Fibroblast of gingiva (primary cell): ENCODE measurements around the gene FOXG1.

Experiments
- DNase-seq: peaks from one replicate; pipeline ENCODE4 v3.0.0-alpha.2; 2011; ENCODE audit warnings: low read depth

The FOXG1 gene

GRCh38 chr14:28761438-28762291 lies 4.9 kb upstream of the FOXG1 start:
- DNase-seq, result no peak

DNA sequence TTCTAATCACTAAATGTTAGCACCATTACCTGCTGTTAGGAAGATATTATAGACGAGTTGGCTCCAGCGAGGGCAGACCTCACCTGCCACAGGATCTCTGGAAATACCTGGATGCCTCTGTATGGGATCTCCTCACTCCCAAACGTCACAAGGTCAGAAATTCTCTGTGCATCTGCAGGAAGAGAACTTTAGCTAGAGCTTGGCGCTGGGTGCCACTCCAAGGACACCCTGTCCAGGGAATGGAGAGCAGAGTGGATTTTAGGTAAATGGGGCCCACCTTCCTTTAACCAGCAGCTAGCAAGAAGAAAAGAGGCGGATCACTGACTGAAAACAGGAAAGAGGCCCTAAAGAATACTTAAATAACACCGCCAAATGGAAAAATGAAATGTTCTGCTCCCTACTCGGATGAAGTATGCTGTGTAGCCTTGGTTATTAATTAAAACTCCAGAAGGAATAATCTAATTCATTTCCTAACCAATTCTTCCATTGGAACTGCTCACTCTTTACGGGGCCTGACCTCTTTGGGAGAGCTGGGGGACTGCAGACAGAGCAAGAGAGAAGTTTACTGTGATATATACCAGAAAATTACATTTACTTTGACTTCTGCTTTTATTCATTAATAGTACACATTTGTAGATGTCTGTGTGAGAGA lies 4.2 kb upstream of the FOXG1 start:
- no peak for DNase-seq

GRCh38 chr14:28762955-28763326 lies 3.6 kb upstream of the FOXG1 start:
- no peak for DNase-seq

DNA sequence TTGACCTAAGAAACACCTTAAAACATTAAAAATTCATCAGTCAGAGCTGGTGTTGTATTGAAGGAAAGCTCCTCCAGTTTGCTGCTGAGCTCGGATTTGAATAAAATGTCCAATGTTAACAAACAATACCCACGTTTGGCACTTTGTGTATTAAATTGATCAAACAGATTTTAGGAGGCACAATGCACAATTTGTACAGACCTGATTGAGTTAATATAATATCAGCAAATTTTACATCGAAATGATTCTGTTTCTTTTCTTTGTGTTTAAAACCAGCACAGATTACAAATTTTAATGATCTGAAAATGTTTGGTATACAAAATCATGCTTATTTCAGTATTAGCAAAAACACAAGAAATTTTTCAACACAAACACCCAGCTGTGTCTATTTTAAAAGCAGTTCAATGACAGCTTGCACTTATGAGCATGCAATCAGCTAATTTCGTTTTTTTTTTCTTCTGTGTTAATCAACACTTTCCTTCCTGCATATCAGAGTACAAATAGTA lies 2.8 kb upstream of the FOXG1 start:
- no peak for DNase-seq

GRCh38 chr14:28764257-28765160 lies 2.1 kb upstream of the FOXG1 start:
- DNase-seq, result no peak

DNA sequence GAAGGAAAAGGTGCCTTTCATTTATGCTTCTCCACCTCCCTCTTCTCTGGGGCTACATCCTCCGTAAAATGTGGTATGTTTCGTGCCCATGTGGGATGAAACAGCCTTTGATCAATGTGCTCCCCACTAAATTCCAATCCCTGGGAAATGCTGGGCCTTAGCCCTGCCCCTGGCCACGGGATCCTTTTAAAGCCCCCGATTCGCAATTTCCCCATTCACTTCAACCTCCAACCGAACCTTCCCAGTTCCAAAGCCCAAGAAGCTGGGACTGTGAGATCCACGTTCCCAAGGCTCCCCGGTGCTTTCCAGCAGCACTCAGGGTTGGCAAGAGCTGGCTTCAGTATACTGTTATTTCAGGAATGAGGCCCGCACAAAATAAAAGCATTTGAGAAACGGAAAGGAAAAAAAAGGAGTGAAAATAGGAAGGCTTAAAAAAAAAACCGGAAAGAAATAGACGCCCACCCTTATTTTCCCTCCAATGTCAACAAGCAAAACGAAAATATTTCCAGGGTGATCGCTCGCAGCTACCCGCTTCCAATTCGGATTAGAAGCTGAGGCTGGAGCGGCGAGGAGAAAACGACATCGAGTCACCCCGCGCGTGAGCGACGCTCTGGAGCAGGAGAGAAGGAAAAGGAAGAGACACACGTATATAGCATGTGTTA lies 1.3 kb upstream of the FOXG1 start:
- no peak for DNase-seq

- no peak for DNase-seq
These were observed 637 bp upstream of the FOXG1 start for GRCh38 chr14:28765831-28766468.

DNA sequence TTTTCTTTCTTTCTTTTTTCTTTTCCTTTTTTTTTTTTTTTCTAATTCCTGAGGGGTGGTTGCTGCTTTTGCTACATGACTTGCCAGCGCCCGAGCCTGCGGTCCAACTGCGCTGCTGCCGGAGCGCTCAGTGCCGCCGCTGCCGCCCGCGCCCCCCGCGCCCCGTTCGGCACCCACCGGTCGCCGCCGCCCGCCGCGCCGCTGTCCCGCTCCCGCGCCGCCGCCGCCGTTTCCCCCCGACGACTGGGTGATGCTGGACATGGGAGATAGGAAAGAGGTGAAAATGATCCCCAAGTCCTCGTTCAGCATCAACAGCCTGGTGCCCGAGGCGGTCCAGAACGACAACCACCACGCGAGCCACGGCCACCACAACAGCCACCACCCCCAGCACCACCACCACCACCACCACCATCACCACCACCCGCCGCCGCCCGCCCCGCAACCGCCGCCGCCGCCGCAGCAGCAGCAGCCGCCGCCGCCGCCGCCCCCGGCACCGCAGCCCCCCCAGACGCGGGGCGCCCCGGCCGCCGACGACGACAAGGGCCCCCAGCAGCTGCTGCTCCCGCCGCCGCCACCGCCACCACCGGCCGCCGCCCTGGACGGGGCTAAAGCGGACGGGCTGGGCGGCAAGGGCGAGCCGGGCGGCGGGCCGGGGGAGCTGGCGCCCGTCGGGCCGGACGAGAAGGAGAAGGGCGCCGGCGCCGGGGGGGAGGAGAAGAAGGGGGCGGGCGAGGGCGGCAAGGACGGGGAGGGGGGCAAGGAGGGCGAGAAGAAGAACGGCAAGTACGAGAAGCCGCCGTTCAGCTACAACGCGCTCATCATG lies 654 bp downstream of the FOXG1 start:
- no peak for DNase-seq

DNA sequence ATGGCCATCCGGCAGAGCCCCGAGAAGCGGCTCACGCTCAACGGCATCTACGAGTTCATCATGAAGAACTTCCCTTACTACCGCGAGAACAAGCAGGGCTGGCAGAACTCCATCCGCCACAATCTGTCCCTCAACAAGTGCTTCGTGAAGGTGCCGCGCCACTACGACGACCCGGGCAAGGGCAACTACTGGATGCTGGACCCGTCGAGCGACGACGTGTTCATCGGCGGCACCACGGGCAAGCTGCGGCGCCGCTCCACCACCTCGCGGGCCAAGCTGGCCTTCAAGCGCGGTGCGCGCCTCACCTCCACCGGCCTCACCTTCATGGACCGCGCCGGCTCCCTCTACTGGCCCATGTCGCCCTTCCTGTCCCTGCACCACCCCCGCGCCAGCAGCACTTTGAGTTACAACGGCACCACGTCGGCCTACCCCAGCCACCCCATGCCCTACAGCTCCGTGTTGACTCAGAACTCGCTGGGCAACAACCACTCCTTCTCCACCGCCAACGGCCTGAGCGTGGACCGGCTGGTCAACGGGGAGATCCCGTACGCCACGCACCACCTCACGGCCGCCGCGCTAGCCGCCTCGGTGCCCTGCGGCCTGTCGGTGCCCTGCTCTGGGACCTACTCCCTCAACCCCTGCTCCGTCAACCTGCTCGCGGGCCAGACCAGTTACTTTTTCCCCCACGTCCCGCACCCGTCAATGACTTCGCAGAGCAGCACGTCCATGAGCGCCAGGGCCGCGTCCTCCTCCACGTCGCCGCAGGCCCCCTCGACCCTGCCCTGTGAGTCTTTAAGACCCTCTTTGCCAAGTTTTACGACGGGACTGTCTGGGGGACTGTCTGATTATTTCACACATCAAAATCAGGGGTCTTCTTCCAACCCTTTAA lies 1.5 kb downstream of the FOXG1 start:
- no peak for DNase-seq

GRCh38 chr14:28769276-28769880 lies 2.8 kb downstream of the FOXG1 start:
- DNase-seq, result no peak

GRCh38 chr14:28770061-28770460 lies 3.5 kb downstream of the FOXG1 start:
- DNase-seq, result no peak

DNA sequence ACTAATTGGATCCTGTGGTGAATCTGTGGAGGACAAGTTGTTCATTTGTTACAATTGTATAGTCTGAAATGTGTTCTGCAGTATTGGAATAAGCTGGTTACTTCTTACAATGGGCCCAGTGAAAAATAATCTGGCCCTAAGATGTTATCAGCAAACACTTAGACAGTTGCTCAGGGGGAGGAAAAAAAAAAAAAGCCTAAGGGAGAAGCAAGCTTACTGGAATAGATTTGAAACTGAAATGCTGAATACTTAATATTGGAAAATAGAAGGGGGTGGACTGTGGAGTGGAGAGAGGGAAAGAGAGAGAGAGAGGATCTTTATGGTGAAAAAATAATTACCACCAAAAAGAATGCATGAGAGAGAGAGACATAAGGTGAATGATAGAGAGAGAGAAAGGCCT lies 4.0 kb downstream of the FOXG1 start:
- no peak for DNase-seq

DNA sequence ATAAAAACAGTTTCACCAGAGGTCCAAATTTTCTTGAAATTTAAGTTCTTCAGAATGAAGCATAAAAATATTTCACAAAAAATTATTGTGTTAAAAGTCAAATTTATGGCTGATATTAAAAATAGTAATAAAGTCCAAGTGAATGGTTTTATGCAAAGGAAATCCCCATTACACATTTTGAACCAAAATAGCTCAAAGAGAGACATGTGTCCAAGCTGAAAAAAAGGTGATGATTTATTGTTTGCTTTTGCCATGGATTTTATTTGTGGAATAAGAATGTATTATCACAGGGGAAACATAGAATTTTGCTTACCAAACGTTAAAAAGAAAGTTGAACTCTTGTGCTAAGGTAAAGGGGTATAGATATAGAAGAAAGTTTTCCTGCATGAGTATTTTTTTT lies 4.6 kb downstream of the FOXG1 start:
- DNase-seq, result no peak

- DNase-seq, result no peak
These were observed 6.0 kb downstream of the FOXG1 start for GRCh38 chr14:28772613-28773012.

DNA sequence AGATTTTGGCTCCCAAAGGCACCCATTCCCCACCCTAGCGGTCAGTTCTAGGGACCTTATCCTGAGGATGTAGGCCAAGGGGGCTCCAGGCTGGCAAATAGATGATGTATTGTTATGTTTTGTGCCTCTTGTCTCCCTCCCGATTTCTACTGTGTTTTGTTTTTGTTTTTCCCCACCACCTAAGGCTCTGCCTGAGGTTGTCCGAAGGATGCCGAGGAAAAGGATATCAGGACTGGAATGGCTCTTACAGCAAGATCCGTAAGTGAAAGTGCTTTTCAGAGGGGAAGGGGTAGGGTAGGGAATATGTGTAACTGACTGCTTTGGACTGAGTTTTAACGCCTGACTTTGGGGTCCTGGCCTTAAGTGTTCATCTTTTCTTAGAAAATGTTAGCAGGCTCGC lies 6.6 kb downstream of the FOXG1 start:
- no peak for DNase-seq

DNA sequence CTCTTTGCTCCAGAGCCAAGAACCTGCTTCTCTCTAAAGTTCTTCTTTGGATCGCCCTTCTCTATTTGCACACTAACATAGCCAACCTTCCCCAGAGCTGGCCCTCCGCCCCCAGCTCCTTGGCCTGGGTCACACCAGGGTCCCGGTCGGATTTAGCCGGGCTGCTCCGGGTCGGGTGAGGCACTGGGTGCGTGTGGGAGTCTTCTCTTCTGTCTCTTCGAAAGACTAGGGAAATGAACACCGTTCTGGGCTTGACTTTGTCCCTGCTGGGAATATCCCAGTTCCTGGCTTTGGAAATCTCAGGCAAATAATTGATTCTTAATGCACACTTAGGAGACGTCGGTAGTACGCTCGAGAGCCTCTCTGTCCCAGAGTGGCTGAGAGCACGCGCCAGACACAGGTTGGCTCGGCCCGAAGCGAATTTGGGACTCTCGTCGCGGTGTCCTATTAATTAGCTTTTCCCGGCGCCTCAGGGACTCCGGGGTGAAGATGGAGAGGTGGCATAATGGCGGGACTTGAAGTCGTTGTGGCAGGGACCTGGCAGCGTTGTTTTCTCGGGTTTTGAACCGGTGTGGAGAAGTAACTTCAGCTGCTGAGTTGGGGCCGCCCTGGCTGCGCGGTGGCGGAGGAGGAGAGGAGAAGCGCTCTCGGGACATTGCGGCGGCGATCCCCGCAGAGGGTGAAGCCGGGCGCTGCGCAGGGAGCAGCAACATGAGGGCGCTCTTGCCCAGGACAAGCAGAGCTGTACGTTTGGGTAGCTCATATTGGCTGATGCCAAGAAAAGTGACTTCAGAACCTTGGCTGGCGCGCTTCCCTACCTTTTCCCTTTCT lies 7.5 kb downstream of the FOXG1 start:
- peak; percentile 48 for DNase-seq

GRCh38 chr14:28774764-28775735 lies 8.5 kb downstream of the FOXG1 start:
- DNase-seq, result no peak
